ENCODE data around the gene KCNE1. TPM values are rescaled to one million over a fixed set of nuclear protein-coding genes. Genes with fewer than 3 reads are reported as not detected.

KCNE1 gene
- total RNA-seq, 1 donor from 2014 or later, result 0.53 TPM

DNA sequence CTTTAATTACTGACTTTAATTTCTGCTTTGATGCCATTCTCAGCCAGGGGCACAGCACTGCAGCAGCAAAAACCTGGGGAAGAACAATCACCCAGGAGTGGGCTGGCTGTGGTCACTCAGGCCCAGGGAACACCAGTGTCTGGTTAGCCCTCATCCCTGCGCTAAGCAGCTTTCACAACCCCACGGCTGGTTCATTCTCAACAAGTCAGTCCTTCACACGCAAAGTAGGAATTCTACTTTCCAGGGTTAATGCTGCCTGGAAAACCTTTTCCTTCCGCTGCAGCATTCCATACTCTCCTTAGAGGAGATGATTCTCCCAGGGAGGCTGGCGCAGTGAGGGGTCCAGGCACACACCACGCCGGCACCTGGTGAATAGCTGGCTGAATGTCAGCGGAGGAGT lies 24.3 kb upstream of the KCNE1 start:
- H3K27me3 Mint-ChIP-seq, result no peaks in the 10 kb centered on the region
- peak overlapping the region; percentile 77 for H3K27ac Mint-ChIP-seq
- no peak for DNase-seq (ENCODE audit: low spot score, unreplicated experiment)
- peaks cover 5% of the 10 kb centered on the region for H3K4me1 Mint-ChIP-seq (ENCODE audit: low read depth)
- TF ChIP-seq, protein P1, sequence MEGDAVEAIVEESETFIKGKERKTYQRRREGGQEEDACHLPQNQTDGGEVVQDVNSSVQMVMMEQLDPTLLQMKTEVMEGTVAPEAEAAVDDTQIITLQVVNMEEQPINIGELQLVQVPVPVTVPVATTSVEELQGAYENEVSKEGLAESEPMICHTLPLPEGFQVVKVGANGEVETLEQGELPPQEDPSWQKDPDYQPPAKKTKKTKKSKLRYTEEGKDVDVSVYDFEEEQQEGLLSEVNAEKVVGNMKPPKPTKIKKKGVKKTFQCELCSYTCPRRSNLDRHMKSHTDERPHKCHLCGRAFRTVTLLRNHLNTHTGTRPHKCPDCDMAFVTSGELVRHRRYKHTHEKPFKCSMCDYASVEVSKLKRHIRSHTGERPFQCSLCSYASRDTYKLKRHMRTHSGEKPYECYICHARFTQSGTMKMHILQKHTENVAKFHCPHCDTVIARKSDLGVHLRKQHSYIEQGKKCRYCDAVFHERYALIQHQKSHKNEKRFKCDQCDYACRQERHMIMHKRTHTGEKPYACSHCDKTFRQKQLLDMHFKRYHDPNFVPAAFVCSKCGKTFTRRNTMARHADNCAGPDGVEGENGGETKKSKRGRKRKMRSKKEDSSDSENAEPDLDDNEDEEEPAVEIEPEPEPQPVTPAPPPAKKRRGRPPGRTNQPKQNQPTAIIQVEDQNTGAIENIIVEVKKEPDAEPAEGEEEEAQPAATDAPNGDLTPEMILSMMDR (IDR thresholded peaks at IDR 0.05; ENCODE audit: unreplicated experiment), result no peak
- no peaks in the 10 kb centered on the region for H3K9me3 Mint-ChIP-seq (ENCODE audit: low read depth)
- H3K36me3 Mint-ChIP-seq (ENCODE audit: insufficient read depth), result no peaks in the 10 kb centered on the region
- no peak overlapping the region for H3K4me3 Mint-ChIP-seq (ENCODE audit: low read depth)

DNA sequence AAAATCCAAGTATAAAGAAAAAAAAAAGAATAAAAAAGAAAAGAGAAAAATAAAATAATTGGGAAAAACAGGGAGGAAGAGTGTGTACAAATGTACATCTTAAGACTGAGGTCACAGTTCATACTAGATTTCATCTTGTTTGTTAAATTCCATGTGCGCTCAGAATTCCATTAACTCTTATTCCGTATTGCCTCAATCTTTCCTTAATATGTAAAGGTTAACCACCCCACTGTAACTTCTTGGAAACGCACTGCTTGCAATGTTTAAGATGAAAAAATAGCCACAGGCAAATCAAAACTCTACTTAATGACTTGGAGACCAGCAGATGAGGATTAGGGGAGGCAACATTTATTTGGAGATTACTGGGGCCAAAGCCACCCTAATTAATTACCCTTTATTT lies 23.9 kb upstream of the KCNE1 start:
- Mint-ChIP-seq H3K4me1 (ENCODE audit: low read depth) (peaks cover 5% of the 10 kb centered on the region), H3K27ac (no peak overlapping the region), H3K4me3 (ENCODE audit: low read depth) (no peak overlapping the region)

DNA sequence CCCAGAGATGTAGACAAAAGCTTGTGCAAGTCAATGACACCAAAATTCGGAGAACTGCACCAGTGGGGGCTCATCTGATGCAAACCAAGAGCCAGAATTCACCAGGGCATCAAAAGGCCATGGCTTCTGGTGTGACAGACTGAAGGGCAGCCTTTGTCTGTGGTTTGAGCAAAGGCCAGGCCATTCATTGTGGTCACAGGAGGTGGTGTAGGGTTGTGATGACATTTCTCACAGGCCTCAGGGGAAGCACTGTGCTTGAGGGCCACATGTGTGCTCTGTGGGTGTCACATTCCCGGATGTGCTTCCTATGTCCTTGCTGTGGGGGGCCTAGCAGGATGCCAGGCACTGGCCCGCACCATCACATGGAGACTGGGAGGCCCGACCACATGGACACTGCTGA lies 22.5 kb upstream of the KCNE1 start:
- no peak overlapping the region for H3K4me3 Mint-ChIP-seq (ENCODE audit: low read depth)
- no peak for DNase-seq (ENCODE audit: low spot score, unreplicated experiment)
- no peak overlapping the region for H3K27ac Mint-ChIP-seq
- peaks cover 5% of the 10 kb centered on the region for H3K4me1 Mint-ChIP-seq (ENCODE audit: low read depth)
- H3K36me3 Mint-ChIP-seq (ENCODE audit: insufficient read depth), result no peaks in the 10 kb centered on the region
- TF ChIP-seq, protein P1 (IDR thresholded peaks at IDR 0.05; ENCODE audit: unreplicated experiment), result no peak
- H3K9me3 Mint-ChIP-seq (ENCODE audit: low read depth), result no peaks in the 10 kb centered on the region
- H3K27me3 Mint-ChIP-seq, result no peaks in the 10 kb centered on the region

More for the DNA sequence above, 23.9 kb upstream of the KCNE1 start:
- TF ChIP-seq, protein P1 (IDR thresholded peaks at IDR 0.05; ENCODE audit: unreplicated experiment), result no peak
- Mint-ChIP-seq H3K36me3 (ENCODE audit: insufficient read depth) (no peaks in the 10 kb centered on the region), H3K27me3 (no peaks in the 10 kb centered on the region), H3K9me3 (ENCODE audit: low read depth) (no peaks in the 10 kb centered on the region)
- DNase-seq (ENCODE audit: low spot score, unreplicated experiment), result no peak

DNA sequence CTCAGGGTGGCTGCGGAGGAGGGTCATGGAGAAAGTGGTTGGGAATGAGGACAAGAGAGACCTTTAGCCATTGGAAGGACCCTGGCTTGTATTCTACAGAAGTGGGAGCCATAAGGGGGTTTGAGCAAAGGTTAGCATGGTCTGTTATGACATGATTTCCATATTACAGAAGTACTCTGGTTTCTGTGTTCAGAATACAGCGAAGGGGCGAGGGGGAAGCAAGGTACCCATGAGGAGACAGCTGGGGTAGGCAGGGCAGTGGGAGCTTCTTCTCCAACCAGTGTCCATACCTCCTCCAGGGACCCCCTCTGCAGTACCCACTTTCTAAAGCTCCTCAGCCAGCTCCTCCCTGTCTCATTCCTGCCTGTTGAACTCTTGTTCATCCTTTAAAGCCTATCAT lies 21.9 kb upstream of the KCNE1 start:
- H3K9me3 Mint-ChIP-seq (ENCODE audit: low read depth), result no peaks in the 10 kb centered on the region
- H3K36me3 Mint-ChIP-seq (ENCODE audit: insufficient read depth), result no peaks in the 10 kb centered on the region
- H3K4me3 Mint-ChIP-seq (ENCODE audit: low read depth), result no peak overlapping the region
- peaks cover 5% of the 10 kb centered on the region for H3K4me1 Mint-ChIP-seq (ENCODE audit: low read depth)
- no peaks in the 10 kb centered on the region for H3K27me3 Mint-ChIP-seq
- TF ChIP-seq, protein P1 (IDR thresholded peaks at IDR 0.05; ENCODE audit: unreplicated experiment), result no peak
- H3K27ac Mint-ChIP-seq, result no peak overlapping the region
- DNase-seq (ENCODE audit: low spot score, unreplicated experiment), result no peak

DNA sequence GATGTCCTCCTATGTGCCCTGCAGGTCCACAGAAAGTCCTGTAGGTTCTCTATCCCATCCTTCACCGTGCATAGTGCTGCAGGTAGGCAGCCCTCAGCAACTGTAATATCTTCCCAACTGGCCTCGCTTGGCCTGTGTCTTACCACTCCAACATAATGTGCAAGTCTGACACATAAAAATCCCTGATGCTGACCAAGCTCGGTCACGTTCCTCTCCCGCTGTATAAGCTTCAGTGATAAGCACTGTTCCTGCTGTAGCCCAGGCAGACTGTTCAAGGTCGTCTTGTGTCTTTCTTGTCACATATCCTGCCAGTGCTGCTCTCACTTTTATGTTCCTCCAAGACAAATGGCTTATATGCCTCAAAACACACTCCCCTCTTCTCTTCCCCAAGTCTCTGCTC lies 19.4 kb upstream of the KCNE1 start:
- no peaks in the 10 kb centered on the region for H3K36me3 Mint-ChIP-seq (ENCODE audit: insufficient read depth)
- no peak overlapping the region for H3K4me3 Mint-ChIP-seq (ENCODE audit: low read depth)
- no peak overlapping the region for H3K27ac Mint-ChIP-seq
- H3K4me1 Mint-ChIP-seq (ENCODE audit: low read depth), result peaks cover 9% of the 10 kb centered on the region
- TF ChIP-seq, protein P1 (IDR thresholded peaks at IDR 0.05; ENCODE audit: unreplicated experiment), result no peak
- H3K27me3 Mint-ChIP-seq, result no peaks in the 10 kb centered on the region
- peaks cover 4% of the 10 kb centered on the region for H3K9me3 Mint-ChIP-seq (ENCODE audit: low read depth)
- no peak for DNase-seq (ENCODE audit: low spot score, unreplicated experiment)
